Measurements from ENCODE around the gene OR51S1. TPM values are rescaled to one million over a fixed set of nuclear protein-coding genes. Genes with fewer than 3 reads are reported as not detected.

OR51S1 gene, protein sequence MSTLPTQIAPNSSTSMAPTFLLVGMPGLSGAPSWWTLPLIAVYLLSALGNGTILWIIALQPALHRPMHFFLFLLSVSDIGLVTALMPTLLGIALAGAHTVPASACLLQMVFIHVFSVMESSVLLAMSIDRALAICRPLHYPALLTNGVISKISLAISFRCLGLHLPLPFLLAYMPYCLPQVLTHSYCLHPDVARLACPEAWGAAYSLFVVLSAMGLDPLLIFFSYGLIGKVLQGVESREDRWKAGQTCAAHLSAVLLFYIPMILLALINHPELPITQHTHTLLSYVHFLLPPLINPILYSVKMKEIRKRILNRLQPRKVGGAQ
- total RNA-seq (not detected in 2 replicates), polyA plus RNA-seq (not detected in 2 replicates), polyA minus RNA-seq (not detected in 2 replicates), Bru-seq, nascent RNA (not detected), BruChase-seq, experiment 1, labeled RNA remaining after a 6-hour chase (not detected), BruChase-seq, experiment 2, labeled RNA remaining after a 2-hour chase (not detected)
- polyA plus RNA-seq (2011; cell fraction: cytosol; rRNA removed), result not detected in 2 replicates
- not detected in 2 replicates for polyA plus RNA-seq (2011; cell fraction: nucleus; rRNA removed)
- not detected in 2 replicates for polyA plus RNA-seq (2012)
- polyA minus RNA-seq (2011; cell fraction: cytosol; rRNA and poly(A)+ RNA removed), result not detected
- not detected in 2 replicates for polyA minus RNA-seq (2011; cell fraction: nucleus; rRNA and poly(A)+ RNA removed)
- long read RNA-seq, result 0 reads

GRCh38 chr11:4848908-4849532, at the start of gene OR51S1:
Gene OR51S1, minus strand, starts transcription at chr11:4849208. Its CDS starts 0 bp downstream, at chr11:4849208.
- BruUV-seq (replicated peaks), result no TSS peak
- Histone ChIP-seq H3K9me3 (replicated peaks; ENCODE audit: control insufficient read depth, insufficient read depth, low read length) (no peaks in the 10 kb centered on the region), H3K27me3 (ENCODE audit: control insufficient read depth in 2 of 2, insufficient read depth in 2 of 2, low read length in 2 of 2) (no peaks in the 10 kb centered on the region), H3K4me3 (replicated peaks in 1 of 3; ENCODE audit: insufficient read depth in 1 of 3, low read depth in 1 of 3, low read length in 3 of 3) (no peak within 1 kb of the TSS), H4K20me1 (replicated peaks; ENCODE audit: control insufficient read depth, extremely low read depth, insufficient read depth, low read length) (no peaks in the 10 kb centered on the region), H3K4me1 (ENCODE audit: control insufficient read depth, extremely low read depth, insufficient read depth, low read length) (no peaks in the 10 kb centered on the region), H3K9ac (replicated peaks; ENCODE audit: extremely low read depth, insufficient read depth, low read length) (no peak within 1 kb of the TSS), H3K4me2 (ENCODE audit: insufficient read depth, low read length) (no peak within 1 kb of the TSS), H3K36me3 (ENCODE audit: control insufficient read depth in 2 of 2, extremely low read depth in 1 of 2, insufficient read depth in 2 of 2, low read length in 2 of 2) (no peaks in the 10 kb centered on the region), H2AFZ (ENCODE audit: low read depth, low read length) (no peak within 1 kb of the TSS), H3K79me2 (ENCODE audit: control insufficient read depth, insufficient read depth, low read length) (no peaks in the 10 kb centered on the region), H3K9me1 (replicated peaks; ENCODE audit: control insufficient read depth, extremely low read depth, insufficient read depth, low read length) (no peaks in the 10 kb centered on the region), H3K27ac (ENCODE audit: insufficient read depth, low read depth, low read length) (no peak within 1 kb of the TSS)
- ChIA-PET CTCF (no interaction called here), POLR2A (no interaction called here)
- intact Hi-C loops (cut with micrococcal nuclease), result no loop called here
- DNase-seq (ENCODE audit: low read depth, low spot score) (no peak), FAIRE-seq (no peak)
- dilution Hi-C loops (cut with MboI; ENCODE audit: extremely low pct_ligation_motif_present, low sequenced_read_pairs), result no loop called here
- TF ChIP-seq POLR2AphosphoS5 (IDR thresholded peaks at IDR 0.05; ENCODE audit: insufficient read depth, low read depth, low read length), result no peak
- no peak for TF ChIP-seq MYC (IDR thresholded peaks at IDR 0.05; ENCODE audit: low read depth, low read length)
- TF ChIP-seq POLR2A (IDR thresholded peaks at IDR 0.05; ENCODE audit: low read depth, low read length), result no peak
- TF ChIP-seq GATA2 (IDR thresholded peaks at IDR 0.05; ENCODE audit: insufficient read depth, insufficient read length, low read depth, low read length), result no peak
- TF ChIP-seq CTCF (IDR thresholded peaks at IDR 0.05; ENCODE audit: extremely low read depth in 1 of 2, insufficient read depth in 1 of 2, low read depth in 1 of 2, low read length in 2 of 2), result no peak
- TF ChIP-seq, protein P1, sequence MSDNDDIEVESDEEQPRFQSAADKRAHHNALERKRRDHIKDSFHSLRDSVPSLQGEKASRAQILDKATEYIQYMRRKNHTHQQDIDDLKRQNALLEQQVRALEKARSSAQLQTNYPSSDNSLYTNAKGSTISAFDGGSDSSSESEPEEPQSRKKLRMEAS (IDR thresholded peaks at IDR 0.05; ENCODE audit: insufficient read depth, insufficient read length), result no peak
- no peak for TF ChIP-seq JUN (IDR thresholded peaks at IDR 0.05; ENCODE audit: borderline replicate concordance, insufficient read depth, insufficient read length, low read depth)
- TF ChIP-seq FOS (IDR thresholded peaks at IDR 0.05; ENCODE audit: borderline replicate concordance, insufficient read depth, low read length), result no peak
- TF ChIP-seq EZH2 (IDR thresholded peaks at IDR 0.05; ENCODE audit: borderline replicate concordance, low read depth, low read length, severe bottlenecking), result no peak

Measured in endothelial cell of umbilical vein (primary cell).